Karpas-422 (cell line): ENCODE data around the gene MBP. TPM values are rescaled to one million over a fixed set of nuclear protein-coding genes. Genes with fewer than 3 reads are reported as not detected.

ENCODE experiments used
- DNase-seq: peaks from one replicate; pipeline ENCODE4 v3.0.0-alpha.2; 2015
- H2AFZ ChIP-seq: fragments of 200-600 bp; sonication (generic); 2 replicates; pipeline ENCODE4 v1.6.1; 2014; ENCODE audit warnings: antibody characterized with exemption, low read length, mixed read lengths
- H3K27ac ChIP-seq: fragments of 200-600 bp; sonication (generic); 2 replicates; pipeline ENCODE4 v1.5.1; 2014; ENCODE audit warnings: mild to moderate bottlenecking, low read length, moderate library complexity
- H3K27me3 ChIP-seq: fragments of 200-600 bp; sonication (generic); 2 replicates; pipeline ENCODE4 v1.6.1; 2014; ENCODE audit warnings: low read length, mixed read lengths
- H3K36me3 ChIP-seq: fragments of 200-600 bp; sonication (generic); 2 replicates; pipeline ENCODE4 v1.6.1; 2014; ENCODE audit warnings: low read length, mixed read lengths; ENCODE audit not compliant: insufficient read depth
- H3K4me1 ChIP-seq: fragments of 200-600 bp; sonication (generic); 2 replicates; pipeline ENCODE4 v1.6.1; 2014; ENCODE audit warnings: mild to moderate bottlenecking, low read length, mixed read lengths
- H3K4me2 ChIP-seq: fragments of 200-600 bp; sonication (generic); 2 replicates; pipeline ENCODE4 v1.6.1; 2014; ENCODE audit warnings: low read length, low read depth, mild to moderate bottlenecking; ENCODE audit not compliant: poor library complexity, severe bottlenecking
- H3K4me3 ChIP-seq: fragments of 200-600 bp; sonication (generic); 2 replicates; pipeline ENCODE4 v1.5.1; 2014; ENCODE audit warnings: mild to moderate bottlenecking, antibody characterized with exemption, low read length, mixed read lengths
- H3K79me2 ChIP-seq: fragments of 200-600 bp; sonication (generic); 2 replicates; pipeline ENCODE4 v1.6.1; 2014; ENCODE audit warnings: mild to moderate bottlenecking, low read length, mixed read lengths
- H3K9ac ChIP-seq: fragments of 200-600 bp; sonication (generic); 2 replicates; pipeline ENCODE4 v1.6.0; 2014; ENCODE audit warnings: low read length
- H3K9me2 ChIP-seq: fragments of 200-600 bp; sonication (generic), shearing (Covaris generic); replicated peaks from 2 replicates; pipeline ENCODE4 v1.6.0; 2014; ENCODE audit warnings: mild to moderate bottlenecking, low read length, moderate library complexity; ENCODE audit not compliant: insufficient read depth
- H3K9me3 ChIP-seq: fragments of 300-700, 200-600 bp; sonication (generic); 2 replicates; pipeline ENCODE4 v1.6.1; 2014; ENCODE audit warnings: low read length, mixed read lengths
- H4K20me1 ChIP-seq: fragments of 200-600 bp; sonication (generic); 2 replicates; pipeline ENCODE4 v1.6.1; 2014; ENCODE audit warnings: mild to moderate bottlenecking, antibody characterized with exemption, low read length, low read depth; ENCODE audit not compliant: insufficient read depth
- total RNA-seq: library from RNA; depleted of rRNA; stranded (reverse); fragments of >200 nt; shearing (Covaris generic); gene quantifications from 2 replicates; pipeline ENCODE4 v1.2.3, GENCODE V29; 2014; ENCODE audit warnings: low replicate concordance

MBP gene
- total RNA-seq, 1 experiment from 2014 or later = 67.8 TPM

DNA sequence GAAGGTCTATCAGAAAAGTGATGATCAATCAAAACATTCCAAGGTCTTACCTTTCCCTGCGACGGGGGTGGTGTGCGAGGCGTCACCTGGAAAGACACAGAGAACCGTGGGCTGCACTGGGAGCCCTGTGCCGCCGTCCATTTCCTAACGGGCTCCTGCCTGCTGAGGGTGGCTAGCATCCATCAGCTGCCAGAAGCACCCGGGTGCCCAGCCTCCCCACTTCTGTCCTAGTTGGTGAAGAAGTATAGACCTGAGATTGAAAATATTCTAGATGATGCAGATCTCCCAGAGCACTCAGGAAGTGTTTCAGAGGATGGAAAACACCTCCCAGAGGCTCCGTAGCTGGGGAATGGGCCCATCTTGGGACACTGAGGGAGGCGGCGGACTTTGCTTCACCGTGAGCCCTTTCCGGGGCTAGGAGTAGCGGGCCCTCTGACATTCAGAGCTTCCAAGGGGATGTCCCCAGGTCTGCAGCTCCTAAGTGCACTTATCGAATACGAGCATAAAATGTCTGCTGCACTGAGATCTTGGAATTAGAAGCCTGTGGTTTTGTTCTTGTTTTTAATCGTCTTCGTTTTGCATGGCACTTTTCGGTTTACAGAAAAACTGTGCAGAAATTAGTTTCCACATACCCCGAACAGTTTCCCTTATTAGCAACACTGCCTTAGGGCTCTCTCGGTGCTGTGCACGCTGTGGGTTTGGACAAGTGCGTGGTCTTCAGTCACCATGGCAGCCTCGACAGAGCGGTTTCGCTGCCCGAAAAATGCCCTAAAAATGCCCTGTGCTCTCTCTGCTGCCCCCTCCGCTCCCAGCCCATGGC, 143.5 kb downstream of the MBP start:
- Histone ChIP-seq H3K9me3 (no peaks in the 10 kb centered on the region), H3K27ac (no peak overlapping the region; the same call in 1 of the 2 replicates), H3K79me2 (peaks cover 1% of the 10 kb centered on the region; the same call in 1 of the 2 replicates), H4K20me1 (no peaks in the 10 kb centered on the region), H3K27me3 (no peaks in the 10 kb centered on the region), H3K4me3 (no peak overlapping the region), H3K4me2 (no peak overlapping the region), H3K9me2 (no peaks in the 10 kb centered on the region), H2AFZ (no peak overlapping the region), H3K36me3 (peaks cover 27% of the 10 kb centered on the region), H3K9ac (no peak overlapping the region), H3K4me1 (peaks cover 63% of the 10 kb centered on the region)
- DNase-seq = no peak

DNA sequence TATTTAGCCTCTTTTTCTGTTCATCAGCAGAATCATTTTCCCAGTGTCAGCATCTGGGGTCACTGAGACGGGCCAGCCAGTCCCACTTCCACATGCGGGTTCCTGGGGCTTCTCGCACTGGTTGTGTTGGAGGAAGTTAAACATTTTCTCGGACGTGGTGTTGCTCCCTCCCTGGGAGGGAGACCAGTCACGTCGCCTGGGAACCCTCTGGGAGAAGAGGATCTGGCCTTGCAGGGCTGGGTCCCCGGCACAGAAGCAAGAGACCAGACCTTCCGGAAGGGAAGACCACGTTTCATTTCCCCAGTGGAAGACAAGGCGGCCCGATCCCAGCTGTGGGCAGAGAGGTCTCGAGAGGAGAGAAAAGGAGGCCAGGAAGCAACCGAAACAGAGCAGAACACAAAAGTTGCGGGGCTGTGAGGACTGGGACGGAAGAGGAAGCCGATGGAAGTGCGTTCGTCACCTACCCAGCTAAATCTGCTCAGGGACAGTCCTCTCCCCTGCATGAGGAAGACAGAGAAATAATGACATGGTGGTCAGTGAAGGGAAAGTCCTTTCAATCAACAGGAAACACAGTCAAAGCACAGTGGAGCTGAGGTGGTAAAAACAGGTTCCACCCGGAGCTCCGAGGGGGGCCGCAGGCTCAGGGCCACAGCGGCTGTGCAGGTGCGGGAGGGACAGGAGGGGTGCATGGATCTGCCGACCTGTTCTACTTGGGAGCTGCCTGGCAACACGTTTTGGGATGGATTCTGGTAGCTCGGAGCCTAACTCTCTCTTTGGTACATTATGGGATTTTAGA, 144.4 kb downstream of the MBP start:
- no peaks in the 10 kb centered on the region for H3K9me2 ChIP-seq
- H3K27ac ChIP-seq = peak overlapping the region; percentile 37; the same call in 1 of the 2 replicates
- H3K79me2 ChIP-seq = peaks cover 7% of the 10 kb centered on the region; the same call in 1 of the 2 replicates
- H3K36me3 ChIP-seq = peaks cover 33% of the 10 kb centered on the region
- no peak for DNase-seq
- H4K20me1 ChIP-seq = no peaks in the 10 kb centered on the region
- no peak overlapping the region for H3K9ac ChIP-seq
- no peaks in the 10 kb centered on the region for H3K9me3 ChIP-seq
- H3K4me2 ChIP-seq = no peak overlapping the region
- H3K4me3 ChIP-seq = no peak overlapping the region
- peaks cover 67% of the 10 kb centered on the region for H3K4me1 ChIP-seq
- no peaks in the 10 kb centered on the region for H3K27me3 ChIP-seq
- H2AFZ ChIP-seq = no peak overlapping the region

DNA sequence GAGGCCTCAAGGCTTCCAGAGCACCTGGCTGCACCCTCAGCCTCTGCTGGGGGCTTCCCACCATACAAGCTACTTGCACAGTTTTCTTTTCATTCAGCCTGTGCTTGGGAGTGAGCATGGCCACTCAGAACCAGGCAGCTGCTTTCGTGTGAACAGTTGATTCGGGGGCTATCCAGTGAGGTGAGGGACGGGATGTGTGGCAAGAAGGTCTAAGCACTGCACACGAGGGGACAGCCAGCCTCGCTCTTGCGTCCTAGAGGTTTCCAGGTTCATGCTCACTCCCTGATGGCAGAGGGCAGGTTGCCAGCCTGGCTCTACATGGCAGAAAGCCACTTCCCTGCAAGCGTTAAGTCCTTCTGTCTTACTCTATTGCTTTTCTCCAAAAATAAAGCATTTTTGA, 146.2 kb downstream of the MBP start:
- Histone ChIP-seq H3K27me3 (no peaks in the 10 kb centered on the region), H2AFZ (no peak overlapping the region), H3K4me1 (peaks cover 82% of the 10 kb centered on the region), H3K4me2 (no peak overlapping the region), H3K36me3 (peaks cover 42% of the 10 kb centered on the region), H3K9ac (no peak overlapping the region), H3K27ac (peak overlapping the region; percentile 37), H4K20me1 (no peaks in the 10 kb centered on the region), H3K79me2 (peaks cover 7% of the 10 kb centered on the region; the same call in 1 of the 2 replicates), H3K4me3 (no peak overlapping the region), H3K9me2 (no peaks in the 10 kb centered on the region), H3K9me3 (no peaks in the 10 kb centered on the region)
- no peak for DNase-seq

DNA sequence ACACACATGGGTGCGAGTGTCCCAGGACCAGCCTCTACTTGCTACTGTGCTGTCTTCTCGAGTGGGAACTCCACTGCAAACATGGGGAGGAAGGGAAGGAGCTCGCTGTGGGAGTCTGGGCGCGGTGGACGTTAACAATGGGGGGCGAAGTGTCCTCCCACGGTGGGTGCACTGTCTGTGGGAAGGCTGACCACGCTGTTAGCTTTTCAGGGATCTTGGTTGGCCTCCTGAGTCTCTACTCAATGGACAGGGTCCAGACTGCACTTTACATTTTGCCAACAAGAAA, 146.7 kb downstream of the MBP start:
- H3K79me2 ChIP-seq = peaks cover 7% of the 10 kb centered on the region; the same call in 1 of the 2 replicates
- H3K9me2 ChIP-seq = no peaks in the 10 kb centered on the region
- H3K36me3 ChIP-seq = peaks cover 42% of the 10 kb centered on the region
- no peak for DNase-seq
- H3K9me3 ChIP-seq = no peaks in the 10 kb centered on the region
- no peaks in the 10 kb centered on the region for H3K27me3 ChIP-seq
- H3K27ac ChIP-seq = peak overlapping the region; percentile 37
- no peak overlapping the region for H3K9ac ChIP-seq
- no peak overlapping the region for H3K4me3 ChIP-seq
- H4K20me1 ChIP-seq = no peaks in the 10 kb centered on the region
- no peak overlapping the region for H3K4me2 ChIP-seq
- H2AFZ ChIP-seq = no peak overlapping the region
- H3K4me1 ChIP-seq = peaks cover 87% of the 10 kb centered on the region

DNA sequence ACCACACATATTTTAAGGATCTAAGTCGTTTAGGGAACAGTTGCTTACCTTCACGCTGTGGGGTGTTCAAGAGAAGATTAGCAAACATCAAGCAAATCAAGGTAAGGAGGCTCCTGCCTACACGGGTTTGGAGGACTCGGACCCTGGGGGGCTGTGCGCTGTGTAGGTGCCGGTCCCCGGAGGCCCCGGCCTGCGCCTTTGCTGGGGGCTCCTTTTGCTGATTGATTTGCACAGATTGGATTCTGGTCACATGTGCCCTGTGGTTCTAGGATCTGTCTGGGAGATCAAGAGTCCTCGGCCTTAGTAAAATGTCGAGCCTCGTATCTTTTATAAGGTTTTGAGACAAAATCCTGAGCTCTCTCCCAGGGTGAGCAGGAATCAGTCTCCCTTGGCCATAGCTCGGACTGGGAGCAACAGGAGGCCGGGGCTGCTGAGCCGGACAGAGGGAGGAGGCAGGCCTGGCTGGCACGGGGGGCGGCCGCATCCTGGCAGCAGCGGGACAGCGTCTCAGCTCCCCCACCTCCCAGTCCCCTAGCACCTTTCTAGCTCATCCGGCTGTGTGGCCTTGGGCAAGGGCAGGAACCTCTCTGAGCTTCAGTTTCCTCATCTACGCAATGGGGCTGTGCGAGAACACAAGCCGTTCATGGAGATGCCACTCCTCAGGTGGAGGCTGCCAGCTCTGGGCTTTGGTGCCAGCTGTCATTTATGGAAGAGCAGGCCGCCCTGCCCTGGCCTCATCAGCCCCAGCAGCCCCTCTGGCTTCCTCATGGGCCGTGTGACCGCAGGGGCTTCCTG, 147.2 kb downstream of the MBP start:
- no peak overlapping the region for H3K9ac ChIP-seq
- H3K27me3 ChIP-seq = no peaks in the 10 kb centered on the region
- no peaks in the 10 kb centered on the region for H3K9me3 ChIP-seq
- H3K9me2 ChIP-seq = no peaks in the 10 kb centered on the region
- no peak overlapping the region for H3K4me2 ChIP-seq
- peak overlapping the region; percentile 37; the same call in 1 of the 2 replicates for H3K27ac ChIP-seq
- DNase-seq = no peak
- H3K4me1 ChIP-seq = peaks cover 87% of the 10 kb centered on the region
- H4K20me1 ChIP-seq = no peaks in the 10 kb centered on the region
- no peak overlapping the region for H3K4me3 ChIP-seq
- H2AFZ ChIP-seq = no peak overlapping the region
- peaks cover 42% of the 10 kb centered on the region for H3K36me3 ChIP-seq
- peaks cover 7% of the 10 kb centered on the region; the same call in 1 of the 2 replicates for H3K79me2 ChIP-seq

DNA sequence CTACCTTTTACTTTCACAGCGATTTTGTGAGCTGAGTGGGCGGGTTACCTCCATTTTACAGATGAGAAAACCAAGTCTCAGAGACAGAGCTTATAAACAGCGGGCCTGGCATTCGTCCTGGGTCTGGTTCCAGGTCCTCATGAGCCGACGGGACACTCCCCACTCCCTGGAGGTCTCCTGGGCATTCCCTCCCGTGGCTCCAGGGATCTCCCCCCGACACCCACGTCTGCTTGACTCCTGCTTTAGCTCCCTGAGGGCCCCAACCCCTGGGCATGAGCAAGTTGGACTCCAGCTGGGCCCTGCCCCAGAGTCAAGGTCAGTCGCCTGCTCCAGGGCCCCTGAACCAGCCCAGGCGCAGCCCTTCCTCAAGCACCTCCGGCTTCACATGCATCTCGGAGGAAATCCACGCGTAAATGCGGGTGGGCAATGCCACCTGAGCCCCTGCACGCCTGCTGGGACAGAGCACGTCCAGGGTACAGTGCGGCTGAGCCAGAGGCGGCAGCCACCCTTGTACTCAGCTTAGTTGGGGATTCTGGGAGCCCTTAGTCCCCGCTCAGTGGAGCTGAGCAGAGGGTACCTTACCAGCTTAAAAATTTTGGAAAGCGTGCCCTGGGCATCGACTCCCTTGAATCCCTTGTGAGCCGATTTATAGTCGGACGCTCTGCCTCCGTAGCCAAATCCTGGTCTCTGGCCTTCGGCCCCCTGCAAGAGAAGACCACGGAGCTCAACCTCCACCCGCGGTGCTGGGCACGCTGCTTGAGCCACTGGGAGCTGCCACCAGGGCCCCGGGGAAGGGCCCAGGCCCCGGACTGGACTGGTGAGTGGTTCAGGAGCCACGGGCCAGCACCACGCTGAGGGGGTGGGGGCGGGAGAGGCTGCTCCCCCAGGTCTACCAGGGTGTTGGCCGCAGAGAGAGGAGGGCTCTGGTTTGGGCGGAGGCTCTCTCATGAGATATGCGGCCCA, 148.1 kb downstream of the MBP start:
- Histone ChIP-seq H3K9ac (no peak overlapping the region), H2AFZ (no peak overlapping the region), H3K79me2 (peaks cover 10% of the 10 kb centered on the region), H4K20me1 (no peaks in the 10 kb centered on the region), H3K4me1 (peaks cover 87% of the 10 kb centered on the region), H3K36me3 (peaks cover 44% of the 10 kb centered on the region), H3K9me2 (no peaks in the 10 kb centered on the region), H3K4me3 (no peak overlapping the region), H3K27me3 (no peaks in the 10 kb centered on the region), H3K4me2 (no peak overlapping the region), H3K9me3 (no peaks in the 10 kb centered on the region), H3K27ac (peak overlapping the region; percentile 99)
- no peak for DNase-seq

DNA sequence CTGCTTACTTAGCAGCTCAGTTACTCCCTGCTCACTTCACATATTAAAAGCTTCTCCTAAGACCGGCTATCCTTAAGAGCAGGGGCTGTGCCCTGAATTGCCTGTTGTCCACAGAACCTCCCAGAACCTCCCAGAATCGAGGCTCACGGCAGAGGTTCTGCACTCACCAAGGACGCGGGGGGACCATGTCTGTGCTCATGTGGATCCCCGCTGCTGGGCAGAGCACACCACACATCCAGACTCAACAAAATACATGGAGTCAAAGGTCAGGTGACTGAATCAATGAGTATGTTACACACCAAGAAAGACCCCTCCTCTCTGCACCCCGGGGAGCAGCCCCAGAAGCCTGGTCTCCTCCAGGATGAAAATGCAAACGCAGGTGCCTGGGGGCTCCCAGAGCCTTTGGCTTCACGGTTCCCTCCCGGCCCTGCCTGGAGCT, 149.0 kb downstream of the MBP start:
- peak overlapping the region; percentile 47 for H3K9ac ChIP-seq
- H4K20me1 ChIP-seq = no peaks in the 10 kb centered on the region
- peak overlapping the region; percentile 77 for H3K4me2 ChIP-seq
- H3K4me3 ChIP-seq = no peak overlapping the region
- H3K9me3 ChIP-seq = no peaks in the 10 kb centered on the region
- H3K9me2 ChIP-seq = no peaks in the 10 kb centered on the region
- peak overlapping the region; percentile 99 for H3K27ac ChIP-seq
- H3K36me3 ChIP-seq = peaks cover 50% of the 10 kb centered on the region
- H2AFZ ChIP-seq = no peak overlapping the region
- H3K4me1 ChIP-seq = peaks cover 87% of the 10 kb centered on the region
- peaks cover 16% of the 10 kb centered on the region for H3K79me2 ChIP-seq
- no peaks in the 10 kb centered on the region for H3K27me3 ChIP-seq
- no peak for DNase-seq
